ENCODE results near the gene C17orf75. TPM values are rescaled to one million over a fixed set of nuclear protein-coding genes. Genes with fewer than 3 reads are reported as not detected.

The C17orf75 gene
- total RNA-seq, 3 donors from 2014 or later (not counting 1 experiment from before 2014, with no cell fraction given): 12.7 to 18.8 (median 13.3) TPM

DNA sequence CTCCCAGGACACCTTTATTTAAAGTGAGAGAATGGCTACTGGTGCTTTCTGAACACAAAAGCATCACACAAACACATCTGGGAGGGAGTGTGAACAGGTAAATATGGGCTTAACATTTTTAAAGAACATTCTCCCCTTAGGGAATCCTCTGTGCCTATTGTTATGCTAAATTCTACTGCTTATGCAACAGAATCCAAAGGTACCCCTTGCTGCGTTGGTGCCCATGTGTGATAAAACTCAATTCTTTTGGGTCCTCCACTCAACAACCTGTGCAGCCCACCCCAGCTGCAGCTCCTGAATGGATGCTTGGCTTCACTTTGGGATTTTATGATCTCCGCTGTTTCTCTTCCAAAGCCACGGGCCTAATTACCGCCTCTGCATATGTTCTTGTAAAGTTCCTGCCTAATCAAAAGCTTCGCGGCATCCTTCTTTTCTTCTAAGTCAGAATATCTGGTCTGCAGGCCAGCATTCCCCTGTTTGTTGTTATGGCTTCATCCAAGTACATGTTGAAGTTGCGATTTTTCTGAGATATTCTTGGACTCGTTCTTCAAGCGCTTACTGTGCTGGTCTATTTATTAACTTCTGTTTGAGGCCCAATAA is 52.4 kb downstream of the C17orf75 start:
- ATAC-seq: no peak
- no peaks in the 10 kb centered on the region for H3K36me3 Mint-ChIP-seq
- Histone ChIP-seq H3K4me3 (ENCODE audit: low read length) (no peak overlapping the region), H3K4me1 (ENCODE audit: control insufficient read depth, insufficient read depth, low read length) (peaks cover 5% of the 10 kb centered on the region), H3K27ac (ENCODE audit: low read length) (no peak overlapping the region), H3K36me3 (ENCODE audit: control insufficient read depth, insufficient read depth, low read length) (no peaks in the 10 kb centered on the region), H3K27me3 (ENCODE audit: control insufficient read depth, insufficient read depth, low read length) (no peaks in the 10 kb centered on the region), H3K9me3 (ENCODE audit: control insufficient read depth, insufficient read depth, low read length) (no peaks in the 10 kb centered on the region)
- no peaks in the 10 kb centered on the region for H3K27me3 Mint-ChIP-seq (ENCODE audit: low read depth in 2 of 2)
- intact Hi-C loops (cut with micrococcal nuclease): no loop called here
- no peaks in the 10 kb centered on the region for H3K9me3 Mint-ChIP-seq
- H3K4me1 Mint-ChIP-seq: no peaks in the 10 kb centered on the region
- 97% methylated on average over 9 of the region's 9 CpGs for WGBS (ENCODE audit: insufficient coverage)
- no peak overlapping the region for H3K27ac Mint-ChIP-seq
- DNase-seq: no peak
- H3K4me3 Mint-ChIP-seq: no peak overlapping the region
- no peak for TF ChIP-seq CTCF (IDR thresholded peaks at IDR 0.05)

GRCh38 chr17:32288615-32289014 is 53.4 kb downstream of the C17orf75 start:
- Mint-ChIP-seq H3K27ac (no peak overlapping the region), H3K4me3 (no peak overlapping the region), H3K27me3 (ENCODE audit: low read depth in 2 of 2) (peaks cover 0 to 3% of the 10 kb centered on the region in 2 donors), H3K9me3 (no peaks in the 10 kb centered on the region), H3K36me3 (no peaks in the 10 kb centered on the region), H3K4me1 (peaks cover 0 to 5% of the 10 kb centered on the region in 2 donors)
- WGBS (ENCODE audit: insufficient coverage): 21% methylated on average over 9 of the region's 11 CpGs
- Histone ChIP-seq H3K9me3 (ENCODE audit: control insufficient read depth, insufficient read depth, low read length) (no peaks in the 10 kb centered on the region), H3K4me3 (ENCODE audit: low read length) (no peak overlapping the region), H3K27me3 (ENCODE audit: control insufficient read depth, insufficient read depth, low read length) (no peaks in the 10 kb centered on the region), H3K36me3 (ENCODE audit: control insufficient read depth, insufficient read depth, low read length) (no peaks in the 10 kb centered on the region), H3K4me1 (ENCODE audit: control insufficient read depth, insufficient read depth, low read length) (peaks cover 5% of the 10 kb centered on the region), H3K27ac (ENCODE audit: low read length) (no peak overlapping the region)
- no peak for ATAC-seq
- DNase-seq: no peak
- intact Hi-C loops (cut with micrococcal nuclease): no loop called here
- no peak for TF ChIP-seq CTCF (IDR thresholded peaks at IDR 0.05)

DNA sequence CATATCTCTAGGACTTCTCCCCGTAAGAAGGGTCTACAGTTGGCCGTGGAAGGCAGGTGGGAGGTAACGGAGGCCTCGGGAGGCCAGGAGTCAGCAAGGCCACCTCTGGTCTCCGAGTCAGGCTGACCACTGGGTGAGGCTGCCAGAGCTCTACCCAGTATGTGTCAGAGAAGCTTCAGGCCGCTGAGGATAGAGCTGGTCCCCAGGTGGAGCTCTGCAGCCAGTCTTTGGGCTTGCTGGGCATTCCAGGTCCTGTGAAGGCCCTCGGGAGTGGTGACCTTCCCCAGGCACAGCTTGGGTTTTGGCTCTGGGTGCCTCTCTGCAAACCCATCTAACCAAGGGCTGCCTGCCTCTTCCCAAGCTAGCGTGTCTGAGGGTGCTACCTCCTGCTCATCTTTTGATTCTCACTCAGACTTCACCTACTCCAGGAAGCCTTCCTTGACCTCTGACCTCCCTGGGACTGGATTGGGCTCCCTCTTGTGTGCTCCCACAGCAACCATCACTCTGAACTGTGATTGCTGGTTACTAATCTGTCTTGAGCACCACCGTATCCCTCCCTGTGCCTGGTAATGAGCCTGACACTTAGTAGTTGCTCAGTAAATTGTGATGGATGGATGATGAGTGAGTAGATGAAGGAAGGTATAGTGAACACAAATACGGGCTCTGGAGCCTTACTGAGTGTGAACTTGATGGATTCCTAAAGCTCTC is 54.0 kb downstream of the C17orf75 start:
- peaks cover 5% of the 10 kb centered on the region for H3K4me1 ChIP-seq (ENCODE audit: control insufficient read depth, insufficient read depth, low read length)
- H3K4me3 Mint-ChIP-seq: no peak overlapping the region
- no peaks in the 10 kb centered on the region for H3K9me3 Mint-ChIP-seq
- TF ChIP-seq CTCF (IDR thresholded peaks at IDR 0.05): no peak
- peaks cover 0 to 6% of the 10 kb centered on the region in 2 donors for H3K4me1 Mint-ChIP-seq
- intact Hi-C loops (cut with micrococcal nuclease): no loop called here
- H3K36me3 ChIP-seq (ENCODE audit: control insufficient read depth, insufficient read depth, low read length): no peaks in the 10 kb centered on the region
- no peak overlapping the region for H3K4me3 ChIP-seq (ENCODE audit: low read length)
- H3K36me3 Mint-ChIP-seq: no peaks in the 10 kb centered on the region
- H3K9me3 ChIP-seq (ENCODE audit: control insufficient read depth, insufficient read depth, low read length): no peaks in the 10 kb centered on the region
- peaks cover 0 to 4% of the 10 kb centered on the region in 2 donors for H3K27me3 Mint-ChIP-seq (ENCODE audit: low read depth in 2 of 2)
- no peak for DNase-seq
- ATAC-seq: no peak
- WGBS (ENCODE audit: insufficient coverage): 84% methylated on average over 10 of the region's 10 CpGs
- no peaks in the 10 kb centered on the region for H3K27me3 ChIP-seq (ENCODE audit: control insufficient read depth, insufficient read depth, low read length)
- H3K27ac Mint-ChIP-seq: no peak overlapping the region
- no peak overlapping the region for H3K27ac ChIP-seq (ENCODE audit: low read length)
